T-helper 1 cell treated with Interleukin-12 subunit alpha and Interleukin-12 subunit beta and Interleukin-4 antibody, amounts not matched to agents 30 ng/mL and 1 ng/mL, for 36 hours (primary cell): ENCODE data around the gene MSANTD1. TPM values are rescaled to one million over a fixed set of nuclear protein-coding genes. Genes with fewer than 3 reads are reported as not detected.

Experiments
- intact Hi-C: fragments of 100-400 bp; cut with micrococcal nuclease; formaldehyde crosslinking; loops from one replicate; pipeline ENCODE4 v1.15.1; 2024
- total RNA-seq: library from RNA; stranded (reverse); gene quantifications from 2 replicates; pipeline ENCODE4 v1.2.3, GENCODE V29; 2022

MSANTD1 gene
- total RNA-seq, 1 donor from 2014 or later, result 2.2 TPM

GRCh38 chr4:3261411-3262207 is 12.7 kb downstream of the MSANTD1 start:
- intact Hi-C loops, result no loop called here

GRCh38 chr4:3262208-3263052 is 13.5 kb downstream of the MSANTD1 start:
- intact Hi-C loops, result no loop called here

- intact Hi-C loops, result no loop called here
Observed at GRCh38 chr4:3263053-3263875, 14.3 kb downstream of the MSANTD1 start.

- intact Hi-C loops, result no loop called here
Observed at GRCh38 chr4:3263876-3264193, 14.9 kb downstream of the MSANTD1 start.

GRCh38 chr4:3266076-3266475 is 17.1 kb downstream of the MSANTD1 start:
- intact Hi-C loops, result no loop called here

- intact Hi-C loops, result no loop called here
Observed at GRCh38 chr4:3267576-3268394, 18.8 kb downstream of the MSANTD1 start.

GRCh38 chr4:3268395-3269104 is 19.6 kb downstream of the MSANTD1 start:
- intact Hi-C loops, result no loop called here

GRCh38 chr4:3269105-3269927 is 20.4 kb downstream of the MSANTD1 start:
- intact Hi-C loops, result no loop called here

- intact Hi-C loops, result no loop called here
Observed at GRCh38 chr4:3269991-3270611, 21.1 kb downstream of the MSANTD1 start.

GRCh38 chr4:3271131-3271530 is 22.2 kb downstream of the MSANTD1 start:
- intact Hi-C loops, result no loop called here

- intact Hi-C loops, result no loop called here
Observed at GRCh38 chr4:3276986-3277385, 28.0 kb downstream of the MSANTD1 start.

GRCh38 chr4:3280466-3280865 is 31.5 kb downstream of the MSANTD1 start:
- intact Hi-C loops, result no loop called here

- intact Hi-C loops, result no loop called here
Observed at GRCh38 chr4:3283483-3283882, 34.5 kb downstream of the MSANTD1 start.

- intact Hi-C loops, result no loop called here
Observed at GRCh38 chr4:3283916-3284315, 35.0 kb downstream of the MSANTD1 start.

GRCh38 chr4:3284734-3285557 is 36.0 kb downstream of the MSANTD1 start:
- intact Hi-C loops, result no loop called here

- intact Hi-C loops, result no loop called here
Observed at GRCh38 chr4:3285558-3286334, 36.8 kb downstream of the MSANTD1 start.
